Dendritic cell treated with granulocyte-macrophage colony-stimulating factor and Interleukin-4, amounts not matched to agents 40 ng/mL and 50 ng/mL, for 4 days (primary cell): Measurements from ENCODE around the gene GABRB3.

ENCODE experiments used
- H3K27ac Mint-ChIP-seq: one replicate; pipeline ENCODE4 v1.8.0; 2022; ENCODE audit warnings: mild to moderate bottlenecking, mixed read lengths
- H3K27me3 Mint-ChIP-seq: one replicate; pipeline ENCODE4 v1.8.0; 2022; ENCODE audit warnings: mild to moderate bottlenecking, mixed read lengths
- H3K36me3 Mint-ChIP-seq: one replicate; pipeline ENCODE4 v1.8.0; 2022; ENCODE audit warnings: low read depth, mixed read lengths
- H3K4me1 Mint-ChIP-seq: one replicate; pipeline ENCODE4 v1.8.0; 2022; ENCODE audit warnings: low read depth, mixed read lengths
- H3K4me3 Mint-ChIP-seq: one replicate; pipeline ENCODE4 v1.8.0; 2022; ENCODE audit warnings: mild to moderate bottlenecking, moderate library complexity, mixed read lengths
- H3K9me3 Mint-ChIP-seq: one replicate; pipeline ENCODE4 v1.8.0; 2022; ENCODE audit warnings: mixed read lengths
- intact Hi-C: fragments of 100-400 bp; cut with micrococcal nuclease; formaldehyde crosslinking; loops from one replicate; pipeline ENCODE4 v1.15.0; 2022

Gene GABRB3

GRCh38 chr15:26676115-26676514 is 96.8 kb downstream of the GABRB3 start:
- Mint-ChIP-seq H3K9me3 (peaks cover 41% of the 10 kb centered on the region), H3K27me3 (no peaks in the 10 kb centered on the region), H3K36me3 (no peaks in the 10 kb centered on the region), H3K4me3 (no peak overlapping the region), H3K4me1 (no peaks in the 10 kb centered on the region), H3K27ac (no peak overlapping the region)
- intact Hi-C loops, result no loop called here

- H3K4me1 Mint-ChIP-seq, result no peaks in the 10 kb centered on the region
- H3K4me3 Mint-ChIP-seq, result no peak overlapping the region
These were observed 98.4 kb downstream of the GABRB3 start for GRCh38 chr15:26674467-26674866.

GRCh38 chr15:26673445-26673844 is 99.4 kb downstream of the GABRB3 start:
- H3K27ac Mint-ChIP-seq, result no peak overlapping the region
- H3K4me1 Mint-ChIP-seq, result no peaks in the 10 kb centered on the region
- H3K4me3 Mint-ChIP-seq, result no peak overlapping the region
- H3K27me3 Mint-ChIP-seq, result no peaks in the 10 kb centered on the region
- intact Hi-C loops, result no loop called here
- no peaks in the 10 kb centered on the region for H3K36me3 Mint-ChIP-seq
- H3K9me3 Mint-ChIP-seq, result peaks cover 58% of the 10 kb centered on the region

More at GRCh38 chr15:26674467-26674866, 98.4 kb downstream of the GABRB3 start:
- H3K36me3 Mint-ChIP-seq, result no peaks in the 10 kb centered on the region
- H3K9me3 Mint-ChIP-seq, result peaks cover 52% of the 10 kb centered on the region
- intact Hi-C loops, result no loop called here
- no peaks in the 10 kb centered on the region for H3K27me3 Mint-ChIP-seq
- no peak overlapping the region for H3K27ac Mint-ChIP-seq

- H3K27ac Mint-ChIP-seq, result no peak overlapping the region
- intact Hi-C loops, result no loop called here
- no peaks in the 10 kb centered on the region for H3K4me1 Mint-ChIP-seq
- H3K27me3 Mint-ChIP-seq, result no peaks in the 10 kb centered on the region
- H3K4me3 Mint-ChIP-seq, result no peak overlapping the region
- H3K9me3 Mint-ChIP-seq, result peaks cover 57% of the 10 kb centered on the region
- H3K36me3 Mint-ChIP-seq, result no peaks in the 10 kb centered on the region
These were observed 102.8 kb downstream of the GABRB3 start for GRCh38 chr15:26670116-26670515.

GRCh38 chr15:26667222-26667988 is 105.5 kb downstream of the GABRB3 start:
- H3K4me3 Mint-ChIP-seq, result no peak overlapping the region
- no peaks in the 10 kb centered on the region for H3K4me1 Mint-ChIP-seq
- peaks cover 41% of the 10 kb centered on the region for H3K9me3 Mint-ChIP-seq
- H3K27ac Mint-ChIP-seq, result no peak overlapping the region
- intact Hi-C loops, result no loop called here
- H3K36me3 Mint-ChIP-seq, result no peaks in the 10 kb centered on the region
- no peaks in the 10 kb centered on the region for H3K27me3 Mint-ChIP-seq

GRCh38 chr15:26665957-26666791 is 106.7 kb downstream of the GABRB3 start:
- Mint-ChIP-seq H3K4me3 (no peak overlapping the region), H3K27me3 (no peaks in the 10 kb centered on the region), H3K9me3 (peaks cover 36% of the 10 kb centered on the region), H3K4me1 (no peaks in the 10 kb centered on the region), H3K27ac (no peak overlapping the region), H3K36me3 (no peaks in the 10 kb centered on the region)
- intact Hi-C loops, result no loop called here

- Mint-ChIP-seq H3K36me3 (no peaks in the 10 kb centered on the region), H3K4me1 (no peaks in the 10 kb centered on the region), H3K4me3 (no peak overlapping the region), H3K27ac (no peak overlapping the region), H3K27me3 (no peaks in the 10 kb centered on the region), H3K9me3 (peaks cover 37% of the 10 kb centered on the region)
- intact Hi-C loops, result no loop called here
These were observed 110.6 kb downstream of the GABRB3 start for GRCh38 chr15:26662283-26662682.

GRCh38 chr15:26661748-26662147 is 111.1 kb downstream of the GABRB3 start:
- intact Hi-C loops, result no loop called here
- no peaks in the 10 kb centered on the region for H3K27me3 Mint-ChIP-seq
- no peaks in the 10 kb centered on the region for H3K36me3 Mint-ChIP-seq
- H3K4me1 Mint-ChIP-seq, result no peaks in the 10 kb centered on the region
- H3K27ac Mint-ChIP-seq, result no peak overlapping the region
- no peak overlapping the region for H3K4me3 Mint-ChIP-seq
- H3K9me3 Mint-ChIP-seq, result peaks cover 34% of the 10 kb centered on the region

GRCh38 chr15:26661107-26661506 is 111.8 kb downstream of the GABRB3 start:
- intact Hi-C loops, result no loop called here
- H3K4me1 Mint-ChIP-seq, result no peaks in the 10 kb centered on the region
- H3K27ac Mint-ChIP-seq, result no peak overlapping the region
- peaks cover 37% of the 10 kb centered on the region for H3K9me3 Mint-ChIP-seq
- H3K36me3 Mint-ChIP-seq, result no peaks in the 10 kb centered on the region
- H3K4me3 Mint-ChIP-seq, result no peak overlapping the region
- no peaks in the 10 kb centered on the region for H3K27me3 Mint-ChIP-seq

- H3K4me3 Mint-ChIP-seq, result no peak overlapping the region
- H3K4me1 Mint-ChIP-seq, result no peaks in the 10 kb centered on the region
- no peak overlapping the region for H3K27ac Mint-ChIP-seq
- no peaks in the 10 kb centered on the region for H3K27me3 Mint-ChIP-seq
- no peaks in the 10 kb centered on the region for H3K36me3 Mint-ChIP-seq
- intact Hi-C loops, result no loop called here
- H3K9me3 Mint-ChIP-seq, result peaks cover 40% of the 10 kb centered on the region
These were observed 112.6 kb downstream of the GABRB3 start for GRCh38 chr15:26660241-26660640.

GRCh38 chr15:26658290-26658689 is 114.6 kb downstream of the GABRB3 start:
- intact Hi-C loops, result no loop called here
- Mint-ChIP-seq H3K4me3 (no peak overlapping the region), H3K27me3 (no peaks in the 10 kb centered on the region), H3K9me3 (peaks cover 39% of the 10 kb centered on the region), H3K4me1 (no peaks in the 10 kb centered on the region), H3K27ac (no peak overlapping the region), H3K36me3 (no peaks in the 10 kb centered on the region)

- H3K27me3 Mint-ChIP-seq, result no peaks in the 10 kb centered on the region
- intact Hi-C loops, result no loop called here
- no peak overlapping the region for H3K27ac Mint-ChIP-seq
- peaks cover 58% of the 10 kb centered on the region for H3K9me3 Mint-ChIP-seq
- no peaks in the 10 kb centered on the region for H3K36me3 Mint-ChIP-seq
- no peak overlapping the region for H3K4me3 Mint-ChIP-seq
- no peaks in the 10 kb centered on the region for H3K4me1 Mint-ChIP-seq
These were observed 116.8 kb downstream of the GABRB3 start for GRCh38 chr15:26656080-26656479.

- Mint-ChIP-seq H3K27me3 (no peaks in the 10 kb centered on the region), H3K9me3 (peaks cover 76% of the 10 kb centered on the region), H3K4me1 (no peaks in the 10 kb centered on the region), H3K27ac (no peak overlapping the region), H3K36me3 (no peaks in the 10 kb centered on the region), H3K4me3 (no peak overlapping the region)
- intact Hi-C loops, result no loop called here
These were observed 121.0 kb downstream of the GABRB3 start for GRCh38 chr15:26651909-26652308.

GRCh38 chr15:26648676-26649075 is 124.2 kb downstream of the GABRB3 start:
- Mint-ChIP-seq H3K27ac (no peak overlapping the region), H3K4me3 (no peak overlapping the region), H3K36me3 (no peaks in the 10 kb centered on the region), H3K9me3 (peaks cover 71% of the 10 kb centered on the region), H3K27me3 (no peaks in the 10 kb centered on the region), H3K4me1 (no peaks in the 10 kb centered on the region)
- intact Hi-C loops, result no loop called here
